Inflammatory macrophage treated with lipopolysaccharide for 4 hours (primary cell): ENCODE results near the gene MARVELD3.
"Not testable (repeated sequence)": the region's sequence is repeated elsewhere in the genome, so short reads cannot be mapped to it uniquely, and the experiment has no call there.

ENCODE experiments used
- DNase-seq: peaks from one replicate; pipeline ENCODE4 v3.0.0-alpha.2; 2020

MARVELD3 gene

DNA sequence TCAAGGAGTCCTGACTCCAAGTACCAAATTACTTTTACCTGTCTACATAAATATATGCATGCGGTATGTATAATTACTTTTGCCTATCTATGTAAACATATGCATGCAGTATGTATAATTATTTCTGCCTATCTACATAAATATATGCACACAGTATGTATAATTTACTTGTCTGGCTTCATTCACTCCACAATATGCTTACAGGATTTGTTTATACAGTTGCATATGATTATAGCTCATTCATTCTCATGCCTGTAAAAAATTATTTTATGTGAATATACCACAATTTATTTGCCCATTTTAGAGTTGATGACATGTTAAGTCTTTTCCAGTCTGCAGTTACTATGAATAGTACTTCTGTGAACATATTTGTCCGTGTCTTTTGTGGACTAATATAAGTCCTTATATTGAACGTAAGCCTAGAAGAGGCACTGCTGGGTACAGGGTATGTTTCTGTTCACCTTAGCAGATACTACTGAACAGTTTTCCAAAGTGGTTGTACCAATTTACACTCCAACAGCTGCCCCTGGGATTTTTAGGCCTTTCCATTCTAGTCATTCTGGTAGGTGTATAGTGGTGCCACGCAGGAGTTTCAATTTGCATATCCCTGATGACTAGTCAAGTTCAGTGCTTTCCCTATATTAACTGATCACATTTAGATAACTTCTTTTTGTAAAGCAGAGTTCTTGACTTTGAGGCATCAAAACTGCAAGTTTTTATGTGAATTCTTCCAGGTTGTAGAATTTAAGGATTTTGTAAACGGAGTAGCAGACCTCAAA, 47.0 kb downstream of the MARVELD3 start:
- no peak for DNase-seq

- no peak for DNase-seq
Measured at GRCh38 chr16:71673582-71673973, 47.6 kb downstream of the MARVELD3 start.

DNA sequence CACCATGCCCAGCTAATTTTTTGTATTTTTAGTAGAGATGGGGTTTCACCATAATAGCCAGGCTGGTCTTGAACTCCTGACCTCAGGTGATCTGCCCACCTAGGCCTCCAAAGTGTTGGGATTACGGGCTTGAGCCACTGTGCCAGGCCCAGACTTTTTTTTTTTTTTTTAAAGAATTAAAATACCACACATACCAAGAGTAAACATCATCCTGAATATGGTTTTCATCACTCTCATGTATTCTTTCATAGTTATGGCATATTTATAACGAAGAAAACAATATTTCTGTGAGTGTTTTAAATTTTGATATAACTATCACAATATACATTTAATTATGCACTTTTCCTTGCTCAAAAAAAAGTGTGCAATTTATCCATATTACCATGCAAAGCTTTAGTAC, 48.2 kb downstream of the MARVELD3 start:
- no peak for DNase-seq

DNA sequence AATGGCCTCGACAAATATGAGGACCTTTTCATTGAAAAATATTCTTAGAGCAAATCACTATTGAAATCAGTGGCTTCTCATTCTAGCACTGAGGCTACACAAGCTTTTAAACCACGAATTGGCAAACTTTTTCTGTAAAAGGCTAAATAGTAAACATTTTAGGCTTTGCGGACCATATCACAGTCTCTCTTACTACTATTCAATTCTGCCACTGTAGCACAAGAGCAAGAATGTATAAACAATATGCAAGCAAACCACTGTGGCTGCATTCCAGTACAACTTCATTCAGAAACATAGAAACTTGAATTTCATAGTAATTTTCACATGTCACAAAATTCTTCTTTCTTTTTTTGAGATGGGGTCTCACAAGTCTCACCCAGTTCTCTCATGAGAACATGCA, 49.4 kb downstream of the MARVELD3 start:
- no peak for DNase-seq

DNA sequence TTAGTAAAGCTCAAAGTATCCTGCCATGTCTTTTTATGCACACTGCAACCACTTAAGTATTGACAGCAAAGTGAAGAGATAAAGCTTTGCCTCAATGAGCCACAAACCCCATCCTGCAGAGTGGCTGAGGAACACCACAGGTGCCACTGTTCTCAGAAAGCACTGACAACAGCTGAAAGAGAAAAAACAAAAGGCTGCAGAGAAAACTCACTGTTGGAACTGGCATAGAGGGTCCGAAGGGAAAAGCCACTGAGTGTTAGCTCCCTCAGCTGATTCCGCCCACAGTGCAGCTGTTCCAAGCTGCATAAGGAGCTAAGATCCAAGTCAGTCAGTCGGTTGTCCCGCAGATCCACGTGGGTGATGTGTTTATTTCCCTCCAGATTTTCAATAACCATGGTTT, 50.3 kb downstream of the MARVELD3 start:
- no peak for DNase-seq

GRCh38 chr16:71681360-71681759, 55.4 kb downstream of the MARVELD3 start:
- no peak for DNase-seq

GRCh38 chr16:71684280-71684679, 58.3 kb downstream of the MARVELD3 start:
- not testable (repeated sequence) for DNase-seq
